SK-N-SH (cell line): ENCODE measurements around the gene BEND4. TPM values are rescaled to one million over a fixed set of nuclear protein-coding genes. Genes with fewer than 3 reads are reported as not detected.

Source experiments
- CTCF ChIA-PET: fragments of 300-600, 350-600 bp; formaldehyde crosslinking; extraction: SDS; loops from one replicate; lab custom pipeline; 2021; lab: Yijun Ruan, JAX
- POLR2A ChIA-PET: fragments of 350-600 bp; sonication (Branson Sonifier 250); formaldehyde crosslinking; extraction: SDS; loops from one replicate; lab custom pipeline; 2020; ENCODE audit warnings: antibody characterized with exemption, inconsistent platforms; lab: Yijun Ruan, JAX
- DNase-seq: peaks from one replicate; pipeline ENCODE4 v3.0.0; 2012
- H2AFZ ChIP-seq: fragments of 200-600 bp; sonication (generic); 2 replicates; pipeline ENCODE4 v1.8.1; 2016; ENCODE audit warnings: antibody characterized with exemption, mild to moderate bottlenecking, low read depth
- H3F3A ChIP-seq: fragments of 200-600 bp; sonication (generic); replicated peaks from 2 replicates; pipeline ENCODE3; 2016; ENCODE audit warnings: antibody characterized with exemption, mild to moderate bottlenecking; ENCODE audit not compliant: insufficient read depth
- H3K27ac ChIP-seq, 2 experiments: fragments of 200-500 bp in 1 of 2; fragments of 200-600 bp in 1 of 2; sonication (Bioruptor generic) in 1 of 2; sonication (generic), shearing (Covaris generic) in 1 of 2; 2 replicates each; pipeline versions ENCODE4 v1.5.1 to v1.6.1; 2014 to 2016; ENCODE audit warnings: low read depth in 2 of 2, inconsistent platforms in 1 of 2, low read length in 1 of 2, mild to moderate bottlenecking in 1 of 2, mixed read lengths in 1 of 2
- H3K27me3 ChIP-seq: fragments of 200-600 bp; sonication (generic), shearing (Covaris generic); 2 replicates; pipeline ENCODE4 v1.6.1; 2016; ENCODE audit warnings: mixed run types; ENCODE audit not compliant: insufficient read depth
- H3K36me3 ChIP-seq, 2 experiments: fragments of 200-500 bp in 1 of 2; fragments of 200-600 bp in 1 of 2; sonication (Bioruptor generic) in 1 of 2; sonication (generic) in 1 of 2; replicated peaks in 1 of 2; 2 replicates each; pipeline versions ENCODE3 to v1.5.1; 2014 to 2016; ENCODE audit warnings: low read length in 1 of 2, mild to moderate bottlenecking in 1 of 2; ENCODE audit not compliant: insufficient read depth in 2 of 2, control insufficient read depth in 1 of 2
- H3K4me1 ChIP-seq, 2 experiments: fragments of 200-500 bp in 1 of 2; fragments of 200-600 bp in 1 of 2; sonication (Bioruptor generic) in 1 of 2; sonication (generic), shearing (Covaris generic) in 1 of 2; 2 replicates each; pipeline versions ENCODE4 v1.5.1 to v1.6.1; 2014 to 2016; ENCODE audit warnings: low read depth in 1 of 2, low read length in 1 of 2, mixed run types in 1 of 2; ENCODE audit not compliant: insufficient read depth in 2 of 2, control insufficient read depth in 1 of 2
- H3K4me2 ChIP-seq: fragments of 200-600 bp; sonication (generic), shearing (Covaris generic); 2 replicates; pipeline ENCODE4 v1.6.1; 2017; ENCODE audit warnings: mixed run types
- H3K4me3 ChIP-seq, 2 experiments: fragments of 200-500 bp in 1 of 2; fragments of 200-600 bp in 1 of 2; sonication (Bioruptor generic) in 1 of 2; sonication (generic), shearing (Covaris generic) in 1 of 2; 2 replicates each; pipeline versions ENCODE4 v1.5.1 to v1.8.1; 2014 to 2016; ENCODE audit warnings: low read depth in 2 of 2, inconsistent platforms in 1 of 2, low read length in 1 of 2, mild to moderate bottlenecking in 1 of 2, mixed read lengths in 1 of 2, moderate library complexity in 1 of 2
- H3K79me2 ChIP-seq: fragments of 200-600 bp; sonication (generic); 2 replicates; pipeline ENCODE4 v1.8.1; 2017; ENCODE audit warnings: mild to moderate bottlenecking; ENCODE audit not compliant: insufficient read depth
- H3K9ac ChIP-seq: fragments of 200-600 bp; sonication (generic); 2 replicates; pipeline ENCODE4 v1.6.1; 2017; ENCODE audit warnings: mixed run types
- H3K9me2 ChIP-seq: fragments of 200-600 bp; sonication (generic); 2 replicates; pipeline ENCODE4 v1.6.1; 2017; ENCODE audit warnings: mixed run types
- H3K9me3 ChIP-seq: fragments of 200-600 bp; sonication (generic); 2 replicates; pipeline ENCODE4 v1.6.1; 2017; ENCODE audit warnings: mixed run types, mild to moderate bottlenecking, moderate library complexity
- H4K20me1 ChIP-seq: fragments of 200-600 bp; sonication (generic); 2 replicates; pipeline ENCODE4 v1.6.1; 2017; ENCODE audit warnings: mild to moderate bottlenecking, mixed run types; ENCODE audit not compliant: insufficient read depth
- CHD2 ChIP-seq: fragments of 150-350 bp; IDR thresholded peaks from 2 replicates; pipeline ENCODE4 v1.6.1; 2018; ENCODE audit warnings: low read length; ENCODE audit not compliant: partially characterized antibody
- ELF1 ChIP-seq: IDR thresholded peaks from 2 replicates; pipeline ENCODE4 v1.4.0; 2012
- FOSL2 ChIP-seq: IDR thresholded peaks from 2 replicates; pipeline ENCODE4 v1.4.0; 2012; ENCODE audit warnings: low read depth, mild to moderate bottlenecking, moderate library complexity, borderline replicate concordance
- FOXJ3 ChIP-seq: sonication (generic); formaldehyde crosslinking; IDR thresholded peaks from 2 replicates; pipeline ENCODE4 v1.5.1; 2020; ENCODE audit warnings: mild to moderate bottlenecking, missing genetic modification reagents
- GABPA ChIP-seq: IDR thresholded peaks from 2 replicates; pipeline ENCODE4 v1.4.0; 2012; ENCODE audit warnings: low read depth, mild to moderate bottlenecking
- IRF3 ChIP-seq: fragments of 150-350 bp; IDR thresholded peaks from 2 replicates; pipeline ENCODE4 v1.6.1; 2016; ENCODE audit warnings: mild to moderate bottlenecking, low read depth, low read length
- JUND ChIP-seq: IDR thresholded peaks from 2 replicates; pipeline ENCODE4 v1.4.0; 2012
- MEF2A ChIP-seq: IDR thresholded peaks from 2 replicates; pipeline ENCODE4 v1.4.0; 2012; ENCODE audit warnings: low read depth, borderline replicate concordance
- POLR2AphosphoS5 ChIP-seq: IDR thresholded peaks from 2 replicates; pipeline ENCODE4 v1.6.1; 2012; ENCODE audit warnings: low read depth, low read length
- REST ChIP-seq: IDR thresholded peaks from 2 replicates; pipeline ENCODE4 v1.6.1; 2012; ENCODE audit warnings: mild to moderate bottlenecking, low read depth, low read length, moderate library complexity
- RFX5 ChIP-seq: IDR thresholded peaks from 2 replicates; pipeline ENCODE4 v1.6.1; 2012; ENCODE audit warnings: mild to moderate bottlenecking, improper control_type of control experiment, low read length
- TCF12 ChIP-seq: IDR thresholded peaks from 2 replicates; pipeline ENCODE4 v1.4.0; 2012
- USF2 ChIP-seq: fragments of 150-350 bp; IDR thresholded peaks from 2 replicates; pipeline ENCODE4 v1.6.1; 2017; ENCODE audit warnings: antibody characterized with exemption, low read length, low read depth, borderline replicate concordance
- WGBS: methylation state at CpG from one replicate; pipeline ENCODE4 v1.1.6; 2017; ENCODE audit warnings: low lambda C conversion rate; 5-methylcytosine and 5-hydroxymethylcytosine counted together
- polyA plus RNA-seq, 3 experiments: library from polyadenylated mRNA; depleted of rRNA; stranded (reverse); fragments of >200 nt; gene quantifications; 2 replicates each; pipeline ENCODE4 v1.2.3, GENCODE V29; 2012

BEND4 gene
- polyA plus RNA-seq, 1 of the 3 experiments (the other 2 are of a cell fraction), result 0.02 TPM

GRCh38 chr4:42104521-42104920 is 47.9 kb downstream of the BEND4 start:
- H3K36me3 ChIP-seq, result no peaks in the 10 kb centered on the region
- no peak overlapping the region for H3K27ac ChIP-seq
- no peak for DNase-seq
- H4K20me1 ChIP-seq, result no peaks in the 10 kb centered on the region
- no peaks in the 10 kb centered on the region for H3K9me2 ChIP-seq
- TF ChIP-seq POLR2AphosphoS5 (no peak), JUND (peak; percentile 16; the same call in 1 of the 2 replicates), FOSL2 (peak; percentile 25; the same call in 1 of the 2 replicates)
- CTCF ChIA-PET, result interaction anchor here (0.6 kb wide), 1 partner anchor 345 kb away, joined by 3 read pairs; no protein-coding TSS in a partner anchor
- peaks cover 5% of the 10 kb centered on the region for H3F3A ChIP-seq
- no peak overlapping the region for H3K4me2 ChIP-seq
- 22% methylated on average over 2 of the region's 2 CpGs for WGBS
- H3K9me3 ChIP-seq, result no peaks in the 10 kb centered on the region
- no peak overlapping the region for H3K9ac ChIP-seq
- no peak overlapping the region for H3K4me3 ChIP-seq
- no peaks in the 10 kb centered on the region for H3K4me1 ChIP-seq
- no peaks in the 10 kb centered on the region for H3K79me2 ChIP-seq
- POLR2A ChIA-PET, result no interaction called here
- H3K27me3 ChIP-seq, result no peaks in the 10 kb centered on the region
- peak overlapping the region; percentile 32; the same call in 1 of the 2 replicates for H2AFZ ChIP-seq

- no peaks in the 10 kb centered on the region for H3K36me3 ChIP-seq
- CTCF ChIA-PET, result no interaction called here
- no peak overlapping the region for H3K4me2 ChIP-seq
- 73% methylated on average over 8 of the region's 8 CpGs for WGBS
- DNase-seq, result no peak
- H3K27me3 ChIP-seq, result no peaks in the 10 kb centered on the region
- no peak overlapping the region for H3K27ac ChIP-seq
- no peaks in the 10 kb centered on the region for H3K9me3 ChIP-seq
- H3K4me3 ChIP-seq, result no peak overlapping the region
- no peaks in the 10 kb centered on the region for H3K9me2 ChIP-seq
- H4K20me1 ChIP-seq, result no peaks in the 10 kb centered on the region
- no peaks in the 10 kb centered on the region for H3K79me2 ChIP-seq
- POLR2A ChIA-PET, result no interaction called here
- no peak overlapping the region for H3K9ac ChIP-seq
- H2AFZ ChIP-seq, result no peak overlapping the region
- H3K4me1 ChIP-seq, result no peaks in the 10 kb centered on the region
- no peak for TF ChIP-seq MEF2A
- TF ChIP-seq TCF12, result 0 out of 2 replicates have a peak, but pooled peaks have one; percentile 9
- peaks cover 5% of the 10 kb centered on the region for H3F3A ChIP-seq
Observed at GRCh38 chr4:42101446-42101975, 50.9 kb downstream of the BEND4 start.

- CTCF ChIA-PET, result no interaction called here
- H3K9me3 ChIP-seq, result no peaks in the 10 kb centered on the region
- no peak overlapping the region for H3K4me3 ChIP-seq
- H3K9ac ChIP-seq, result no peak overlapping the region
- TF ChIP-seq FOXJ3 (CRISPR knock-in tag) (no peak), ELF1 (no peak), USF2 (no peak), GABPA (no peak), RFX5 (no peak), IRF3 (no peak), CHD2 (no peak), FOSL2 (no peak), REST (no peak)
- H3K27ac ChIP-seq, result no peak overlapping the region
- H3K4me1 ChIP-seq, result peaks cover 0 to 2% of the 10 kb centered on the region in 2 experiments; a peak in 1 of 4 replicates
- peaks cover 17 to 20% of the 10 kb centered on the region in 2 experiments for H3K36me3 ChIP-seq
- no peaks in the 10 kb centered on the region for H4K20me1 ChIP-seq
- H2AFZ ChIP-seq, result no peak overlapping the region
- no peak overlapping the region for H3K4me2 ChIP-seq
- no peaks in the 10 kb centered on the region for H3K9me2 ChIP-seq
- no peak for DNase-seq
- 98% methylated on average over 6 of the region's 6 CpGs for WGBS
- H3K79me2 ChIP-seq, result no peaks in the 10 kb centered on the region
- H3K27me3 ChIP-seq, result no peaks in the 10 kb centered on the region
- H3F3A ChIP-seq, result no peaks in the 10 kb centered on the region
- POLR2A ChIA-PET, result no interaction called here
Observed at GRCh38 chr4:42088386-42088785, 64.1 kb downstream of the BEND4 start.
